ENCODE results near the gene CDKN1A.
"Not testable (repeated sequence)": the region's sequence is repeated elsewhere in the genome, so short reads cannot be mapped to it uniquely, and the experiment has no call there.

The CDKN1A gene

GRCh38 chr6:36722879-36723278, 44.4 kb downstream of the CDKN1A start:
- DNase-seq = no peak

GRCh38 chr6:36723992-36724391, 45.5 kb downstream of the CDKN1A start:
- not testable (repeated sequence) for DNase-seq

GRCh38 chr6:36724514-36725390, 46.2 kb downstream of the CDKN1A start:
- peak; percentile 58 for DNase-seq

- no peak for DNase-seq
These were observed 47.1 kb downstream of the CDKN1A start for GRCh38 chr6:36725581-36725980.

- peak; percentile 58 for DNase-seq
These were observed 49.0 kb downstream of the CDKN1A start for GRCh38 chr6:36727505-36728021.

GRCh38 chr6:36728289-36729160, 50.0 kb downstream of the CDKN1A start:
- DNase-seq = no peak

GRCh38 chr6:36729161-36729524, 50.6 kb downstream of the CDKN1A start:
- DNase-seq = peak; percentile 56

- no peak for DNase-seq
These were observed 52.2 kb downstream of the CDKN1A start for GRCh38 chr6:36730424-36731380.

- DNase-seq = no peak
These were observed 53.3 kb downstream of the CDKN1A start for GRCh38 chr6:36731622-36732310.

GRCh38 chr6:36733300-36733699, 54.8 kb downstream of the CDKN1A start:
- DNase-seq = no peak

GRCh38 chr6:36734486-36735060, 56.1 kb downstream of the CDKN1A start:
- DNase-seq = no peak

- DNase-seq = peak; percentile 88
These were observed 56.9 kb downstream of the CDKN1A start for GRCh38 chr6:36735110-36736071.
